Gastrocnemius medialis (tissue), 4 donors: ENCODE measurements around the gene CEP126. TPM values are rescaled to one million over a fixed set of nuclear protein-coding genes. Genes with fewer than 3 reads are reported as not detected.

Source experiments
- ATAC-seq, 2 donors: fragments of 150-250 bp; one replicate each; pipeline ENCODE4 v1.9.1; 2016
- DNase-seq, 2 donors: peaks; one replicate each; pipeline ENCODE4 v3.0.0-alpha.2; 2019
- H3K27ac ChIP-seq, 4 donors: fragments of 200-600 bp; sonication (generic); 1 replicate in 1 of 4; 2 replicates in 3 of 4; pipeline ENCODE4 v1.5.1; 2016 to 2018; ENCODE audit warnings: mild to moderate bottlenecking in 2 of 4, moderate library complexity in 1 of 4
- H3K27me3 ChIP-seq, 3 donors: fragments of 200-600 bp; sonication (generic) in 2 of 3; 1 replicate in 1 of 3; 2 replicates in 2 of 3; pipeline versions ENCODE4 v1.5.1 to v1.6.0; 2016 to 2019; ENCODE audit warnings: mild to moderate bottlenecking in 1 of 3, moderate library complexity in 1 of 3
- H3K36me3 ChIP-seq, 2 donors: fragments of 200-600 bp; sonication (generic) in 1 of 2; one replicate each; pipeline ENCODE4 v1.5.1; 2017 to 2018
- H3K4me1 ChIP-seq, 2 donors: fragments of 200-600 bp; sonication (generic) in 1 of 2; one replicate each; pipeline ENCODE4 v1.5.1; 2016 to 2017; ENCODE audit warnings: mild to moderate bottlenecking in 2 of 2
- H3K4me3 ChIP-seq, 4 donors: fragments of 200-600 bp; sonication (generic) in 3 of 4; 1 replicate in 1 of 4; 2 replicates in 3 of 4; pipeline ENCODE4 v1.5.1; 2016 to 2019; ENCODE audit warnings: mild to moderate bottlenecking in 2 of 4
- H3K9me3 ChIP-seq, 3 donors: fragments of 200-600 bp; sonication (generic) in 2 of 3; 1 replicate in 1 of 3; 2 replicates in 2 of 3; pipeline ENCODE4 v1.5.1; 2016 to 2019
- POLR2A ChIP-seq, 2 donors: fragments of 450-650 bp; IDR thresholded peaks; one replicate each; pipeline ENCODE4 v1.6.1; 2017; ENCODE audit warnings: antibody characterized with exemption in 2 of 2, mild to moderate bottlenecking in 2 of 2, moderate library complexity in 2 of 2
- in situ Hi-C, 4 donors: fragments of 200-750 bp; cut with MboI; loops; one replicate each; pipeline versions ENCODE4 v1.15.0 to v1.8.0; 2017; ENCODE audit warnings: low sequenced_read_pairs in 4 of 4
- intact Hi-C: fragments of 100-400 bp; cut with DNase I; formaldehyde crosslinking; loops from one replicate; pipeline ENCODE4 v1.15.1; 2023; ENCODE audit warnings: low total_unique reads
- total RNA-seq, 4 donors: library from RNA; depleted of rRNA; stranded (reverse); fragments of >200 nt; gene quantifications; one replicate each; pipeline versions ENCODE4 v1.1.0 to v1.2.3, GENCODE V29; 2016
- TF ChIP-seq, protein P1 (sequence below), 5 experiments: fragments of 450-650 bp in 3 of 5; fragments of 200-600 bp in 2 of 5; sonication (generic) in 2 of 5; IDR thresholded peaks in 4 of 5; conservative IDR thresholded peaks in 1 of 5; 1 replicate in 4 of 5; 2 replicates in 1 of 5; pipeline ENCODE4 v1.5.1; 2016 to 2019; ENCODE audit warnings: antibody characterized with exemption in 5 of 5, mild to moderate bottlenecking in 3 of 5, moderate library complexity in 3 of 5

Gene CEP126
- total RNA-seq, 4 donors from 2014 or later: 0.42 to 0.63 (median 0.55) TPM

DNA sequence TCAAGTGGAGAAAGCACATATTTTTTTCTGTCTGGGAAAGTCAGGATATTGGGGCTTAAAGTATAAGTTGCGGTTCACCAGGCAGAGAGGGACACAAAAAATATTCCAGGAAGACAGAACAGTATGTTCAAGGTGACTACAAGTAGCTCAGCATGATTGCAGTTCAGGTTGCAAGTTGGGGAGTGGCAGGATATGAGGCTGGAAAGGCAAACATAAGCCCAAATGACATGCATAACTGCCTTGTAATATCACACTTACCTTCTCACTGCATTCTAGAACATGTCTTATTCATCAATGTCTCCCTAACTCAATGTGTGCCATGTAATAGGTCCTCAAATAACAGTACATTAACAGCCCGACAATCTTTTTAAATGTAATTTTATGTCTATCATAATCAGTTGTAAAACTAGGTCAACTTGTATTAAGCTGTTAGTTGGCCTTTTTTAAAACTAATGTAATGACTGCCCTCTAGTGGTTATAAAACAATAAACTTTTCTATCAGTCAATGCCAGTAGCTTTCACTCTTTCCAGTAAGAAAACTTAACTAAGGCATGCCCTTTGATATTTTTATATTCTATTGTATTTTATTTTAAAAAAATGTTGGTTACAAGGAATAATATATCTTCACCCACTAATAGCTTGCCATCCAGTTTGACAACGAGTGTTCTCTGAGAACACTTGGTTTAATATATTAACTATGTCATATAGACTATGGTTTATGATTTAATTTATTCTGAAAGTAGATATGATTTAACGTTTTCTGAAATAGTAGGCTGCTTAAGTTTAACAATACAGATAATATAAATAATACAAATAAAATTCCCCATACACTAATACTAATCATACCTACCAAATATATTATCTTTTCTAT is 93.0 kb downstream of the CEP126 start:
- Histone ChIP-seq H3K27ac (peak overlapping the region in 1 of 4 donors; percentile 23), H3K4me3 (no peak overlapping the region), H3K4me1 (peaks cover 3 to 4% of the 10 kb centered on the region in 2 donors), H3K27me3 (no peaks in the 10 kb centered on the region), H3K9me3 (no peaks in the 10 kb centered on the region), H3K36me3 (no peaks in the 10 kb centered on the region)
- intact Hi-C loops: loop anchor here (1.0 to 2.0 kb wide), 2 partner anchors 148 to 261 kb away; no protein-coding TSS in a partner anchor
- DNase-seq (no peak), ATAC-seq (peak; percentile 59 to 82)
- in situ Hi-C loops: loop anchor here (10.0 to 25.0 kb wide), 3 partner anchors 143 to 546 kb away; no protein-coding TSS in a partner anchor
- TF ChIP-seq POLR2A (IDR thresholded peaks at IDR 0.05): no peak
- TF ChIP-seq, protein P1, sequence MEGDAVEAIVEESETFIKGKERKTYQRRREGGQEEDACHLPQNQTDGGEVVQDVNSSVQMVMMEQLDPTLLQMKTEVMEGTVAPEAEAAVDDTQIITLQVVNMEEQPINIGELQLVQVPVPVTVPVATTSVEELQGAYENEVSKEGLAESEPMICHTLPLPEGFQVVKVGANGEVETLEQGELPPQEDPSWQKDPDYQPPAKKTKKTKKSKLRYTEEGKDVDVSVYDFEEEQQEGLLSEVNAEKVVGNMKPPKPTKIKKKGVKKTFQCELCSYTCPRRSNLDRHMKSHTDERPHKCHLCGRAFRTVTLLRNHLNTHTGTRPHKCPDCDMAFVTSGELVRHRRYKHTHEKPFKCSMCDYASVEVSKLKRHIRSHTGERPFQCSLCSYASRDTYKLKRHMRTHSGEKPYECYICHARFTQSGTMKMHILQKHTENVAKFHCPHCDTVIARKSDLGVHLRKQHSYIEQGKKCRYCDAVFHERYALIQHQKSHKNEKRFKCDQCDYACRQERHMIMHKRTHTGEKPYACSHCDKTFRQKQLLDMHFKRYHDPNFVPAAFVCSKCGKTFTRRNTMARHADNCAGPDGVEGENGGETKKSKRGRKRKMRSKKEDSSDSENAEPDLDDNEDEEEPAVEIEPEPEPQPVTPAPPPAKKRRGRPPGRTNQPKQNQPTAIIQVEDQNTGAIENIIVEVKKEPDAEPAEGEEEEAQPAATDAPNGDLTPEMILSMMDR (IDR thresholded peaks at IDR 0.05 in 4 of 5, conservative IDR thresholded peaks at IDR 0.05 in 1 of 5): peak; percentile 29 to 61 (median 54)

DNA sequence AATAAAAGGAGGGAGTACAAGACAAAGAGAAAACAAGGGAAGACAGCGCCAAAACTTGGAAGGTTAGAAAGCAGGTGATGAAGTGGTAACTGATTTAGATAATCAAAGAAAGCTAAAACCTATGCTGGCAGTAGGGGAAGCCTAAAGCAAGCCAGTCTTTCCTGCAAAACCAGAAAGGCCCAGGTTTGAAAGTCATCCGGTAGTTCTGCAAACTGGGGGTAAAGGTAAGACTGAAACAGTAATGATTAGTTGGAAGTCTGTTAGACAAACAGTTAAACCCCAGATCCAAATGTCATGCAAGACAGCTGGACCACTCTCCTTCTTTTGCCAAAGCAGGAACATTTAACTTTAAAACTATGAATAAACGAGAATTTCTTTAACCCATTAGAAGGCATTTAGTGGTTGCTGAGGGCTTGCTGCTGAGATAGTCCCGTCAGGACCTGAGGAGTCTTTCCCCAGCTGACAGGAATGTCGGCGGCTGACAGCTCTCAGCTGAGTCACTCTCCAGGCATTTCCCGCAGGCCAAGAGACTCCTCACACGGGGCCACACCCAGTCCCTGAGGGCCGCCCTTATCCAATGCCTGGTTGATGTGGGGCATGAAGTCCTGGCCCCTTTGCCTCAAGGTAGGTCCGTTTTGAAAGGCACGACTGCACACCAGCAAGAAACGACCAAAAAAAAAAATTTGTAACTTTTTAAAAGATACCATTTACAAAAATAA is 96.1 kb downstream of the CEP126 start:
- intact Hi-C loops: no loop called here
- TF ChIP-seq, protein P1 (IDR thresholded peaks at IDR 0.05 in 4 of 5, conservative IDR thresholded peaks at IDR 0.05 in 1 of 5): no peak
- no peak for TF ChIP-seq POLR2A (IDR thresholded peaks at IDR 0.05)
- in situ Hi-C loops: loop anchor here in 2 of 4 donors (25.0 kb wide), 2 partner anchors 149 to 549 kb away; no protein-coding TSS in a partner anchor
- Histone ChIP-seq H3K36me3 (no peaks in the 10 kb centered on the region), H3K4me3 (no peak overlapping the region), H3K9me3 (no peaks in the 10 kb centered on the region), H3K4me1 (peaks cover 3 to 4% of the 10 kb centered on the region in 2 donors), H3K27ac (no peak overlapping the region), H3K27me3 (no peaks in the 10 kb centered on the region)
- ATAC-seq: peak; percentile 45 to 80
- peak; percentile 5 to 62 for DNase-seq

DNA sequence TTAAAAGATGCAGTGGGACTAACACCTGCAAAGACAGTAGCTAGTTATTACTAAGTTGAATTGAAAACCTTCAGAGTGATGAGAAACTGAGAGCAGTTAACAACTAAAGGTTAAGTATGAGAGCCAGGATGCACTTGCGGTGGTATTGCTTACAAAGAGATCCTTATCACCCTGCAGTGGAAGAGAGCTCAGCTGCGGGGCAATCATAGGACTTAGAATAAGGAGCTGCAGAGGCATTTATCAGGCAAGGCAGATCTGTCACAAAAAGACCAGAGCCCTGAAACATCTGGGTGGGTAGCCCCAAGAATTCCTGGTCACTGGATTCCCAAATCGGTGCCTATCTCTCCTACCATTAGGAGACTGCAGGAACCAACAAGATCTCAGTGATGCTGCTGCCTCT is 98.1 kb downstream of the CEP126 start:
- H3K27ac ChIP-seq: no peak overlapping the region
- no peak for TF ChIP-seq POLR2A (IDR thresholded peaks at IDR 0.05)
- no peaks in the 10 kb centered on the region for H3K36me3 ChIP-seq
- no peak overlapping the region for H3K4me3 ChIP-seq
- H3K27me3 ChIP-seq: no peaks in the 10 kb centered on the region
- DNase-seq (no peak), ATAC-seq (no peak)
- H3K9me3 ChIP-seq: no peaks in the 10 kb centered on the region
- intact Hi-C loops: no loop called here
- in situ Hi-C loops: loop anchor here in 2 of 4 donors (25.0 kb wide), 2 partner anchors 151 to 551 kb away; no protein-coding TSS in a partner anchor
- peaks cover 3 to 4% of the 10 kb centered on the region in 2 donors for H3K4me1 ChIP-seq

DNA sequence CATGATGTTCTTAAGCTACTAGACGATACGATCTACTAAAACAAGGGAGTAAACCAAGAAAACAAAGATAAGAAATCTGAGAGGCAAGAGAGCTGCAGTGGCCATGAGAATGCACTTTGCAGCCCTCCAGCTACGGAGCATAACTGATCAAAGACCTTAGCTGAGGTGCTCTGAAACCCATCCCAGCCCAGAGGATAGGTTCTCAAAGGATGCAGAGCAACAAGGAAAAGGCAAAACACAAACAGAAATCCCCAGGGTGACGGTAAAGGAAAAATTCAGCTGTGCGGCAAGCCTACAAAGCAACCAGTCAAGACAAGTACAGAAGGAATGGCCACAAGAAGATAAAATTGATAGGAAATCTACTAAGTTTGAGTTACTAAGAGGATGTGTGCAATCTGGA is 99.9 kb downstream of the CEP126 start:
- H3K27me3 ChIP-seq: no peaks in the 10 kb centered on the region
- ATAC-seq: no peak
- no peak overlapping the region for H3K4me3 ChIP-seq
- H3K36me3 ChIP-seq: no peaks in the 10 kb centered on the region
- intact Hi-C loops (no loop called here), in situ Hi-C loops (loop anchor here in 2 of 4 donors (25.0 kb wide), 2 partner anchors 152 to 552 kb away; no protein-coding TSS in a partner anchor)
- no peak for DNase-seq
- no peak overlapping the region for H3K27ac ChIP-seq
- no peak for TF ChIP-seq POLR2A (IDR thresholded peaks at IDR 0.05)
- TF ChIP-seq, protein P1 (IDR thresholded peaks at IDR 0.05 in 4 of 5, conservative IDR thresholded peaks at IDR 0.05 in 1 of 5): no peak
- peaks cover 3 to 4% of the 10 kb centered on the region in 2 donors for H3K4me1 ChIP-seq
- H3K9me3 ChIP-seq: no peaks in the 10 kb centered on the region
